Tibial nerve (tissue), 4 donors: ENCODE measurements around the gene B9D1. TPM values are rescaled to one million over a fixed set of nuclear protein-coding genes. Genes with fewer than 3 reads are reported as not detected.

Experiments
- DNase-seq, 2 donors: peaks; one replicate each; pipeline ENCODE4 v3.0.0-alpha.2; 2019; ENCODE audit warnings: low spot score in 2 of 2
- H3K27ac ChIP-seq, 4 donors: fragments of 200-600 bp; sonication (generic) in 3 of 4; one replicate each; pipeline ENCODE4 v1.5.1; 2017 to 2019; ENCODE audit warnings: mild to moderate bottlenecking in 1 of 4
- H3K27me3 ChIP-seq, 2 donors: fragments of 200-600 bp; sonication (generic) in 1 of 2; one replicate each; pipeline versions ENCODE4 v1.5.1 to v1.6.0; 2017 to 2019
- H3K36me3 ChIP-seq, 3 donors: fragments of 200-600 bp; sonication (generic); one replicate each; pipeline ENCODE4 v1.5.1; 2018 to 2019
- H3K4me1 ChIP-seq, 4 donors: fragments of 200-600 bp; sonication (generic) in 3 of 4; one replicate each; pipeline ENCODE4 v1.5.1; 2017 to 2019
- H3K4me3 ChIP-seq, 4 donors: fragments of 200-600 bp; sonication (generic) in 3 of 4; one replicate each; pipeline ENCODE4 v1.5.1; 2017 to 2019; ENCODE audit warnings: mild to moderate bottlenecking in 1 of 4, moderate library complexity in 1 of 4
- H3K9me3 ChIP-seq, 4 donors: fragments of 200-600 bp; sonication (generic) in 3 of 4; one replicate each; pipeline ENCODE4 v1.5.1; 2017 to 2019
- CTCF ChIP-seq, 5 experiments: fragments of 200-600 bp in 3 of 5; fragments of 450-650 bp in 2 of 5; sonication (generic) in 3 of 5; IDR thresholded peaks; one replicate each; pipeline ENCODE4 v1.5.1; 2016 to 2019; ENCODE audit warnings: antibody characterized with exemption in 5 of 5, mild to moderate bottlenecking in 3 of 5, moderate library complexity in 2 of 5
- EP300 ChIP-seq, 2 donors: sonication (generic); formaldehyde crosslinking; IDR thresholded peaks; one replicate each; pipeline ENCODE4 v1.6.1; 2017; ENCODE audit warnings: antibody characterized with exemption in 2 of 2, mild to moderate bottlenecking in 1 of 2
- POLR2A ChIP-seq, 2 donors: fragments of 450-650 bp; IDR thresholded peaks; one replicate each; pipeline ENCODE4 v1.6.1; 2017; ENCODE audit warnings: antibody characterized with exemption in 2 of 2, mild to moderate bottlenecking in 2 of 2, moderate library complexity in 2 of 2
- WGBS, 2 donors: methylation state at CpG; one replicate each; pipeline ENCODE4 v1.1.5; 2018; 5-methylcytosine and 5-hydroxymethylcytosine counted together
- total RNA-seq, 4 donors: library from RNA; depleted of rRNA; stranded (reverse); fragments of >200 nt; gene quantifications; one replicate each; pipeline ENCODE4 v1.1.0, GENCODE V29; 2016

B9D1 gene
- total RNA-seq, 4 donors from 2014 or later = 21.6 to 65.4 (median 43.4) TPM

- Histone ChIP-seq H3K27ac (no peak overlapping the region), H3K36me3 (peaks cover 0 to 83% (median 0%) of the 10 kb centered on the region in 3 donors), H3K27me3 (no peaks in the 10 kb centered on the region), H3K4me1 (peaks cover 0 to 28% (median 4%) of the 10 kb centered on the region in 4 donors), H3K9me3 (no peaks in the 10 kb centered on the region), H3K4me3 (no peak overlapping the region)
- 100% methylated on average over 1 of the region's 1 CpG for WGBS, 2 donors
- DNase-seq = no peak
- TF ChIP-seq CTCF (IDR thresholded peaks at IDR 0.05) (no peak), EP300 (IDR thresholded peaks at IDR 0.05) (no peak), POLR2A (IDR thresholded peaks at IDR 0.05) (no peak)
Observed at GRCh38 chr17:19333132-19333440, 29.4 kb downstream of the B9D1 start.

- DNase-seq = no peak
- peak overlapping the region in 1 of 4 donors; percentile 16 for H3K27ac ChIP-seq
- no peaks in the 10 kb centered on the region for H3K9me3 ChIP-seq
- H3K27me3 ChIP-seq = no peaks in the 10 kb centered on the region
- H3K4me3 ChIP-seq = no peak overlapping the region
- TF ChIP-seq POLR2A (IDR thresholded peaks at IDR 0.05) = no peak
- TF ChIP-seq CTCF (IDR thresholded peaks at IDR 0.05) = no peak
- no peak for TF ChIP-seq EP300 (IDR thresholded peaks at IDR 0.05)
- 66 to 79% methylated on average over 6 of the region's 6 CpGs for WGBS, 2 donors
- peaks cover 0 to 83% (median 0%) of the 10 kb centered on the region in 3 donors for H3K36me3 ChIP-seq
- peaks cover 0 to 22% (median 2%) of the 10 kb centered on the region in 4 donors for H3K4me1 ChIP-seq
Observed at GRCh38 chr17:19332371-19333131, 30.0 kb downstream of the B9D1 start.

- H3K36me3 ChIP-seq = peaks cover 0 to 80% (median 0%) of the 10 kb centered on the region in 3 donors
- H3K4me3 ChIP-seq = no peak overlapping the region
- H3K27me3 ChIP-seq = no peaks in the 10 kb centered on the region
- H3K27ac ChIP-seq = peak overlapping the region in 1 of 4 donors; percentile 16
- TF ChIP-seq POLR2A (IDR thresholded peaks at IDR 0.05) (no peak), CTCF (IDR thresholded peaks at IDR 0.05) (no peak), EP300 (IDR thresholded peaks at IDR 0.05) (no peak)
- H3K4me1 ChIP-seq = peaks cover 0 to 14% (median 0%) of the 10 kb centered on the region in 4 donors
- H3K9me3 ChIP-seq = no peaks in the 10 kb centered on the region
- no peak for DNase-seq
- WGBS, 2 donors = 81 to 83% methylated on average over 13 of the region's 13 CpGs
Observed at GRCh38 chr17:19331543-19332245, 30.8 kb downstream of the B9D1 start.

- no peak overlapping the region for H3K27ac ChIP-seq
- H3K36me3 ChIP-seq = peaks cover 0 to 75% (median 0%) of the 10 kb centered on the region in 3 donors
- no peaks in the 10 kb centered on the region for H3K27me3 ChIP-seq
- 42 to 47% methylated on average over 4 of the region's 4 CpGs for WGBS, 2 donors
- TF ChIP-seq EP300 (IDR thresholded peaks at IDR 0.05) (no peak), CTCF (IDR thresholded peaks at IDR 0.05) (no peak), POLR2A (IDR thresholded peaks at IDR 0.05) (no peak)
- H3K4me3 ChIP-seq = no peak overlapping the region
- DNase-seq = no peak
- no peaks in the 10 kb centered on the region for H3K9me3 ChIP-seq
- peaks cover 0 to 11% (median 0%) of the 10 kb centered on the region in 4 donors for H3K4me1 ChIP-seq
Observed at GRCh38 chr17:19331134-19331533, 31.4 kb downstream of the B9D1 start.

GRCh38 chr17:19330271-19330670, 32.3 kb downstream of the B9D1 start:
- TF ChIP-seq EP300 (IDR thresholded peaks at IDR 0.05) (no peak), CTCF (IDR thresholded peaks at IDR 0.05) (no peak), POLR2A (IDR thresholded peaks at IDR 0.05) (no peak)
- Histone ChIP-seq H3K27me3 (no peaks in the 10 kb centered on the region), H3K36me3 (peaks cover 0 to 70% (median 0%) of the 10 kb centered on the region in 3 donors), H3K27ac (no peak overlapping the region), H3K9me3 (peaks cover 0 to 3% (median 1%) of the 10 kb centered on the region in 4 donors), H3K4me3 (no peak overlapping the region), H3K4me1 (peaks cover 0 to 11% (median 0%) of the 10 kb centered on the region in 4 donors)
- no peak for DNase-seq
- WGBS, 2 donors = 61 to 63% methylated on average over 3 of the region's 3 CpGs
